H1 (cell line): ENCODE results near the gene HSPD1. TPM values are rescaled to one million over a fixed set of nuclear protein-coding genes. Genes with fewer than 3 reads are reported as not detected.

Experiments used
- ATF2 ChIP-seq: IDR thresholded peaks from 2 replicates; pipeline ENCODE4 v1.6.1; 2012; ENCODE audit warnings: low read length, inconsistent platforms
- GABPA ChIP-seq: IDR thresholded peaks from 2 replicates; pipeline ENCODE4 v1.6.1; 2011; ENCODE audit warnings: mild to moderate bottlenecking, low read length, moderate library complexity, borderline replicate concordance; ENCODE audit not compliant: insufficient read depth
- RAD21 ChIP-seq, 2 experiments: IDR thresholded peaks in 1 of 2; conservative IDR thresholded peaks in 1 of 2; 2 replicates each; pipeline ENCODE4 v1.6.1; 2011; ENCODE audit warnings: low read depth in 2 of 2, low read length in 2 of 2, improper control_type of control experiment in 1 of 2, inconsistent platforms in 1 of 2, mild to moderate bottlenecking in 1 of 2, moderate library complexity in 1 of 2
- TAF7 ChIP-seq: optimal IDR thresholded peaks from 2 replicates; pipeline ENCODE3; 2011; ENCODE audit warnings: low read depth, mild to moderate bottlenecking, inconsistent platforms, low read length, moderate library complexity, borderline replicate concordance
- polyA plus RNA-seq, 7 experiments: library from polyadenylated mRNA; depleted of rRNA in 3 of 7; stranded (reverse) in 5 of 7; unstranded in 2 of 7; fragments of >200 nt in 5 of 7; fragments of 200-250 nt in 2 of 7; gene quantifications; 1 replicate in 5 of 7; 2 replicates in 1 of 7; 4 replicates in 1 of 7; pipeline versions ENCODE4 v1.2.1 to v1.2.3, GENCODE V29; 2011 to 2013; ENCODE audit warnings: missing spikeins in 2 of 7, mixed read lengths in 2 of 7
- total RNA-seq: library from RNA; stranded (reverse); fragmentation: NEBNext Ultra II Directional; extraction: Animal tissue kit (Norgen Biotek cat#: 25700); gene quantifications from 2 replicates; pipeline ENCODE4 v1.2.1, GENCODE V29; 2021

The HSPD1 gene
- total and polyA plus RNA-seq, 2 of the 8 experiments (the other 6 are each of a cell fraction or from before 2014, with no cell fraction given): 221 to 1,108 TPM

GRCh38 chr2:197499594-197500502 lies at the start of gene HSPD1, which contains the start of gene HSPE1 (continued):
- TF ChIP-seq TAF7 (peak; percentile 89), RAD21 (IDR thresholded peaks at IDR 0.05 in 1 of 2, conservative IDR thresholded peaks at IDR 0.05 in 1 of 2; ENCODE audit: low read depth in 2 of 2, low read length in 2 of 2) (peak in 1 of 2 experiments; percentile 14; a peak in 2 of 4 replicates), ATF2 (no peak; the same call in 1 of the 2 replicates), GABPA (no peak; the same call in 1 of the 2 replicates)
